Activated T-helper 17 cell treated with anti-CD3 and anti-CD28 coated beads, Interleukin-2, amount 50 U/mL, for 72 hours (primary cell): ENCODE data around the gene TAS2R60. TPM values are rescaled to one million over a fixed set of nuclear protein-coding genes. Genes with fewer than 3 reads are reported as not detected.
"Not testable (repeated sequence)": the region's sequence is repeated elsewhere in the genome, so short reads cannot be mapped to it uniquely, and the experiment has no call there.

Experiments
- ATAC-seq: fragments of 150-1000 bp; cut with Tn5 transposase; replicated peaks from 2 replicates; pipeline ENCODE4 v1.10.0; 2021; ENCODE audit warnings: mild to moderate bottlenecking, moderate library complexity
- H3K27ac Mint-ChIP-seq: one replicate; pipeline ENCODE4 v1.8.0; 2022; ENCODE audit warnings: mixed read lengths
- H3K27me3 Mint-ChIP-seq: one replicate; pipeline ENCODE4 v1.8.0; 2022; ENCODE audit warnings: mixed read lengths
- H3K36me3 Mint-ChIP-seq: one replicate; pipeline ENCODE4 v1.8.0; 2022; ENCODE audit warnings: low read depth, mild to moderate bottlenecking, mixed read lengths
- H3K4me1 Mint-ChIP-seq: one replicate; pipeline ENCODE4 v1.8.0; 2022; ENCODE audit warnings: mixed read lengths
- H3K4me3 Mint-ChIP-seq: one replicate; pipeline ENCODE4 v1.8.0; 2022; ENCODE audit warnings: mild to moderate bottlenecking, mixed read lengths
- H3K9me3 Mint-ChIP-seq: one replicate; pipeline ENCODE4 v1.8.0; 2022; ENCODE audit warnings: mixed read lengths
- total RNA-seq, 2 donors: library from RNA; stranded (reverse); gene quantifications; one replicate each; pipeline ENCODE4 v1.2.3, GENCODE V29; 2022

TAS2R60 gene
- total RNA-seq, 2 donors from 2014 or later: not detected

DNA sequence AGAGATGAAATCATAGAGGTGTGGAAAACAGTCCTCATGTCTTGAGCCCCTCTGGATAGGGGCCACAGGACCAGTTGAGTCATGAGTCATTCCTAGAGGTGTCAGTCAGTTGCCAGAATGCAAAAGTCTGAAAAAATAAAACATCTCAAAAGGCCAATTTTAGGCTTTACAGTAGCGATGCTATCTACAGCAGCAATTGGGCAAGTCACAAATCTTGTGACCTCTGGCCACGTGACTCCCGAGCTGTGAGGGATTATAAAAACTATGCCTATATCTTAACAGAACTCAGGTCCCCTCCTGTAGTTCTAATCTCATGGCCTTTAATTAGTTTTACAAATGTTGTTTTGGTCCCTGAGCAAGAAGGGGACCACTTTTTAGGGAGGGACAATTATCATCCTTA lies 18.8 kb downstream of the TAS2R60 start:
- ATAC-seq: no peak
- no peaks in the 10 kb centered on the region for H3K9me3 Mint-ChIP-seq

DNA sequence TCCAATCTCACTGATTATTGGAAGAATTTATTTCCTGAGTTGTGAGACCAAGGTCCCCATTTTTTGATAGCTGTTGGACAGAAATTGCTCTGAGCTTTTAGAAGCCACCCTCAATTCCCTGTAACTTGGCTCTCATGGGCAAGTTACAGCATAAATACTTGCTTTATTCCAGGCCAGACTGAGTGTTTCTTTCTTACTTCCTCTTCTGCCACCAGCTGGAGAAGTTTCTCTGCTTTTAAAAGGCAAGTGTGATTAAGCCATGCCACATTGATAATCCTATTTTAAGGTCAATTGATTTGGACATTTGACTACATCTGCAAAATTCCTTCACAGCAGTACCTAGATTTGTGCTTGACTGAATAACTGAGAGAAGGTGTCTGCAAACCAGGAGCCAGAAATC lies 20.3 kb downstream of the TAS2R60 start:
- H3K9me3 Mint-ChIP-seq: no peaks in the 10 kb centered on the region
- H3K27ac Mint-ChIP-seq: no peak overlapping the region
- H3K27me3 Mint-ChIP-seq: no peaks in the 10 kb centered on the region
- no peak for ATAC-seq
- no peaks in the 10 kb centered on the region for H3K36me3 Mint-ChIP-seq
- no peak overlapping the region for H3K4me3 Mint-ChIP-seq
- no peaks in the 10 kb centered on the region for H3K4me1 Mint-ChIP-seq

More for the DNA sequence above, 18.8 kb downstream of the TAS2R60 start:
- Mint-ChIP-seq H3K4me1 (no peaks in the 10 kb centered on the region), H3K27ac (no peak overlapping the region), H3K27me3 (no peaks in the 10 kb centered on the region), H3K4me3 (no peak overlapping the region), H3K36me3 (no peaks in the 10 kb centered on the region)

DNA sequence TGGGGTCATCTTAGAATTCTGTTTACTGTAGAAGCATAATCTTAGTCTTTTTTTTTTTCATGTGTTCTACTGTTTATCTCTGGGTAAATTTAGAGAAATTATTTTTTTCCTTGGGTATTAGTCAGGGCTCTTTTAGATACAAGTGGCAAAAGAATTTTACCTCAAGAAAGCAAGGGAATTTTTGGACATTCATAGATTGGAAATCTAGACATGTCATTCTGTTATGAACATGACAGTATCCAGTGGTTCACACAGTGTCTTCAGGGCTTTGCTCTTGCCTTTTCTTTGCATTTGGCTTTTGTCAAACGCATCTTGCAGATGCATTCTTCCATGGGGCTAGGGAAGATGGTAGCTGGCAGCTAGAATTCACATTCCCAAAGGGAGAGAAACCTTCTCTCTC lies 20.7 kb downstream of the TAS2R60 start:
- ATAC-seq: no peak
- no peak overlapping the region for H3K4me3 Mint-ChIP-seq
- no peaks in the 10 kb centered on the region for H3K4me1 Mint-ChIP-seq
- no peaks in the 10 kb centered on the region for H3K9me3 Mint-ChIP-seq
- H3K27me3 Mint-ChIP-seq: no peaks in the 10 kb centered on the region
- H3K36me3 Mint-ChIP-seq: no peaks in the 10 kb centered on the region
- no peak overlapping the region for H3K27ac Mint-ChIP-seq

DNA sequence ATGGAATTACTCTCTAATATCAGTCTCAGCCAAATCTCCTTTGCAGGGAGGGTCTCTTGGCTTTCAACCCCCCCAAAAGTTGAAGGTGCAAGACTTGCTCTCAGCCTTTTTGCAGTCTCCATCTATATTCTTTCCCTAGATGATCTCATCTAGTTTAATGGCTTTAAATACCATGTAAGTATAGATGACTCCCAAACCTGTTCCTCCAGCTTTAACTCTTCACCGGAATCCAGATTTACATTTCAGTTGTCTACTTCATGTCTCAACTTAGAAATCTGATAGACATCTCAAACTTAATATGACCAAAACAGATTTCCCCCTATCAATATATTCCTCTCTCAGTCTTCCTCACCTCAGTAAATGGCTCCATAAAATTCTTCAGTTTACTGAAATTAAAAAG lies 24.5 kb downstream of the TAS2R60 start:
- Mint-ChIP-seq H3K4me1 (no peaks in the 10 kb centered on the region), H3K4me3 (no peak overlapping the region), H3K27me3 (no peaks in the 10 kb centered on the region), H3K27ac (no peak overlapping the region), H3K9me3 (peaks cover 3% of the 10 kb centered on the region), H3K36me3 (no peaks in the 10 kb centered on the region)
- ATAC-seq: no peak

DNA sequence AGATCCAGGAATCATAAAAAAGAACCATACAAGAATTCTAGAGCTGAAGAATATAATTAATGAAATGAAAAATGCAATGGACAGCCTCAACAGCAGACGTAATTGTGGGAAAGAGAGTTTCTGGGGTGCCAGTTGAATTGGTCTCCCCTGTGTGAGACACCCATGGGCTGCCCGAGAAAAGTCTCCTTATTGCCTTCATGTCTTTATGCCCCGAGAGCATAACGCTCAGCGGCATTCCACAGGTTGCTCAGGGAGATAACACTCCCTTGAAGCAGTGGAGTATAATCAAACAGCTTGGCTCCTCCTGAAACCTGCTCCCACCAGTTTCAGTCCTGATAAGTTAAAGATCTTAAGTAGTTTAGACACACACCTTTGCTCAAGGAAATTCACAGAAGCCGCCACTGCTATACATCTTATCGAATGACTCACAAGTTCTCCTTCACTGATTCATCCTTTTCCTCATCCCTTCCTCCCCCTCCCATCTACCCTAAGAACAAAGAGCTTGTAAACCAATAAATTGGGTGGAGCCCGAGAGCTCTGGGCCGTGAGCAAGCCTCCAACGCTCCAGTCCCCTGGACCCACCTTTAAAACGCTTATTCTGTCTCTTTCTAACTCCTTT lies 28.9 kb downstream of the TAS2R60 start:
- not testable (repeated sequence) for H3K4me3 Mint-ChIP-seq, H3K27me3 Mint-ChIP-seq, H3K4me1 Mint-ChIP-seq, H3K9me3 Mint-ChIP-seq, H3K27ac Mint-ChIP-seq, H3K36me3 Mint-ChIP-seq, ATAC-seq

DNA sequence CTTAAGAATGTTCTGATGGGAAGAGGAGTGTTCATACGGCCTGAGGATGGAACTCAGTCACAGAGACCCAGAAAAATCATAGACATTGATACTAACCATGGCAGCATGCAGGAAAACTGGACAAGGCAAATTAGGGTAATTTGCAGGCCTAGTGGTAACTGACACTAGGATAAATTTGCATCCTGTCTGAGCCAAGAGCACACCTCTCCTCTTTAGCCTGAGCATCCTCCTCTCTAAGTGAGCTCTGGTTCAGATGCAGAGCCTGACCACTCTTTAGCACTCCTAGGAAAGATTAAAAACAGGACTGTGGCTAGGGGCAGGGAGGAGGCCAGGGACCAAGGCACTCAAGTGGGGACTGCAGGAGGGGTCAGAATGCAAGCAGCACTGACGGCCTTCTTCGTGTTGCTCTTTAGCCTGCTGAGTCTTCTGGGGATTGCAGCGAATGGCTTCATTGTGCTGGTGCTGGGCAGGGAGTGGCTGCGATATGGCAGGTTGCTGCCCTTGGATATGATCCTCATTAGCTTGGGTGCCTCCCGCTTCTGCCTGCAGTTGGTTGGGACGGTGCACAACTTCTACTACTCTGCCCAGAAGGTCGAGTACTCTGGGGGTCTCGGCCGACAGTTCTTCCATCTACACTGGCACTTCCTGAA lies 34.4 kb downstream of the TAS2R60 start, which contains the start of gene TAS2R41:
TSS of gene TAS2R41 (plus strand) at position 373 of the 650 bp plus-strand sequence. CDS start at position 373, 0 bp downstream.
- H3K4me1 Mint-ChIP-seq: peaks cover 3% of the 10 kb centered on the region
- no peaks in the 10 kb centered on the region for H3K36me3 Mint-ChIP-seq
- ATAC-seq: no peak
- H3K27ac Mint-ChIP-seq: no peak within 1 kb of the TSS
- no peaks in the 10 kb centered on the region for H3K27me3 Mint-ChIP-seq
- no peak within 1 kb of the TSS for H3K4me3 Mint-ChIP-seq
- H3K9me3 Mint-ChIP-seq: no peaks in the 10 kb centered on the region

DNA sequence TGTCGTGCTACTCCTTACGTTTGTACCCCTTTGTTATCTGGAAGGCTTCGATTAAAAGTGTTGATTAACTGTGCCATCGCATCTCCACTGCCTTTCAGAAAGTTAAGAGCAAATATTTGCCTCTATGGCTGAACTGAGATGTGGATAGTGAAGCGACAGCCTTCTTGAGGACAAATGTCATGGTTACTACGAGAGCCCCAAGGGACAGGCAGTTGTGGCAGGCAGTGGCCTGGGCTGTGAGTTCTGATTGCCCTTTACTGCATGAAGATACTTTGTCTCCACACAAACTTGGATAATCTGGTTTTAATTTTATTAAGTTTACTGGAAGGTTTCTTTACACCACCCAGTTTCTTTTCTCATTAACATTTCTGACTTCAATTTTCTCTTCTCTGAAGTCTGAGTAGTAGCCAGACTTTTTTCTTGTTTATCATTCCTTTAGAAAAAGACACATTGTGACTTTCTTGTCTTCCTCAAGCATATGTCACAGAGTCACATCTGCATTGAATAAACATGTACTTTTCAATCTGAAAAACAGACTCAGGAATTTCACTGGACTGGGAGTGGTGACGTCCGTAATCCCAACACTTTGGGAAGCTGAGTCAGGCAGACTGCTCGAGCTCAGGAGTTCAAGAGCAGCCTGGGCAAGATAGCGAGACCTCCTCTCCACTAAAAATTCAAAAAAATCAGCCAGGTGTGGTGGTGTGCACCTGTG lies 36.0 kb downstream of the TAS2R60 start:
- H3K9me3 Mint-ChIP-seq: no peaks in the 10 kb centered on the region
- no peak for ATAC-seq
- no peaks in the 10 kb centered on the region for H3K36me3 Mint-ChIP-seq
- peaks cover 3% of the 10 kb centered on the region for H3K4me1 Mint-ChIP-seq
- no peak overlapping the region for H3K27ac Mint-ChIP-seq
- no peaks in the 10 kb centered on the region for H3K27me3 Mint-ChIP-seq
- no peak overlapping the region for H3K4me3 Mint-ChIP-seq

DNA sequence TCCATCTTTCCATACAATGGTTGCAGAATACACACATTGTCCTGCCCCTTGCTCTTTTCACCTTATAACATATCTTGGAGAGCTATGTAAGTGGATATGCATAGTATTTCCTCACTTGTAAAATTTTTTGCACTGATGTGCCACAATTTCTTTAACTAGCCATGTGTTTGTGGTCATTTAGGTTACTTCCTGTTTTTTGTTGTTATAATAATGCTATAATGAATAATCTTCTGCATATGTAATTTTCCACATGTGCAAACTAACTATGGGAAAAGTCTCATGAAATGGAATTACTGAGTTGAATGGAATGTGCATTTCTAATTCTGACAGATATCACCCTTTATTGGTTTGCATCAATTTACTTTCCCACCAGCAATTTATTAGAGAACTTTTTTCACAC lies 37.2 kb downstream of the TAS2R60 start:
- Mint-ChIP-seq H3K27ac (no peak overlapping the region), H3K9me3 (no peaks in the 10 kb centered on the region), H3K36me3 (no peaks in the 10 kb centered on the region), H3K4me3 (no peak overlapping the region), H3K27me3 (no peaks in the 10 kb centered on the region), H3K4me1 (peaks cover 3% of the 10 kb centered on the region)
- ATAC-seq: no peak

DNA sequence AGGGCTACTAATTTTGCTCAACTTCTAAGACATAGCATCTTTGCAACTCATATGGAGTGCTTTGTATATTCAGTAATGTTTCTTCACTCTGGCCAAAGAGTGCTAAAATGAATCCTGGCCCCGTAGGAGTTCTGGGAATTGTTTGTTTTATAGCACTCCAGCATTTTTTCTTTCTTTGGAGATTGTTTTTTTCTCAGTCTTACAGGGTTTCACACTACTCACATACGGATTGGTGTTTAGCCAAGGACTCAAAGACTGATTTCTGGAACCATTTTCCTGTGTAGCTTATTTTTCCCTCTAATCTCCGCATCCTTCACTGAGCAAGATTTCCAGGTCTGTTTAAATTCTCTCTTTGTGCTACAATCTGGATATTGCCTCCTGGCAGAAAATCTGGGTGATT lies 40.9 kb downstream of the TAS2R60 start:
- Mint-ChIP-seq H3K9me3 (no peaks in the 10 kb centered on the region), H3K36me3 (no peaks in the 10 kb centered on the region), H3K4me1 (peaks cover 3% of the 10 kb centered on the region), H3K4me3 (no peak overlapping the region), H3K27me3 (no peaks in the 10 kb centered on the region), H3K27ac (no peak overlapping the region)
- no peak for ATAC-seq

DNA sequence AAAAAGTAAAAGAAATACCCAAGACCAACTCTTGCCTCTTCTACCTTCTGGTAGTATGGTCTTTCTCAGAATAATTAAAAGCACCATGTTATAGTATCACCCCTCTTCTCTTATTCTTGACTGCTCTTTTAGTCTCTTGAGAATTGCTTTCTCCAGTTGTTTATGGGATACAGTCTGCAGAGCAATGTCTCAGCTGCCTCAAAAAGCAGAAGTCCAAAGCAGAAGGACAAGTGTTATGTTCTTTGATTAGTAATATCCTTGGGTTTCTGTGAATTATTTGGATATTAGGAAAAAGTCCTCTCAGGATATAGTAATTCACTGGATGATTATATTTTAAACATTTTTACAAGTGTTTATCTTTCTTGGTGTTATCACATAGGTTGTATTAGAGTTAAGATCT lies 41.8 kb downstream of the TAS2R60 start:
- no peak for ATAC-seq
- no peaks in the 10 kb centered on the region for H3K9me3 Mint-ChIP-seq
- H3K4me1 Mint-ChIP-seq: peaks cover 3% of the 10 kb centered on the region
- no peaks in the 10 kb centered on the region for H3K36me3 Mint-ChIP-seq
- H3K4me3 Mint-ChIP-seq: no peak overlapping the region
- H3K27ac Mint-ChIP-seq: no peak overlapping the region
- H3K27me3 Mint-ChIP-seq: no peaks in the 10 kb centered on the region

DNA sequence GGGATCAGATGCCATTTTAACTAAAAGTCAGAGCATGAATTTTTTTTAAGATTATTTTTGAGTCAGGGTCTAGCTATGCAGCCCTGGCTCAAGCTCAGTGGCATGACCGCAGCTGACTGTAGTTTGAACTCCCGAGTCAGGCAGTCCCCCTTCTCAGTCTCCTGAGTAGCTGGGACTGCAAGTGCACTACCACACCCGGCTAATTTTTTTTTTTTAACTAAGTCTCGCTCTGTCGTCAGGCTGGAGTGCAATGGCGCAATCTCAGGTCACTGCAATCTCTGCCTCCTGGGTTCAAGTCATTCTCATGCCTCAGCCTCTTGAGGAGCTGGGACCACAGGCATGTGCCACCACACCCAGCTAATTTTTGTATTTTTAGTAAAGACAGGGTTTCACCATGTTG lies 42.2 kb downstream of the TAS2R60 start:
- no peak for ATAC-seq
- H3K9me3 Mint-ChIP-seq: no peaks in the 10 kb centered on the region
- H3K4me1 Mint-ChIP-seq: peaks cover 3% of the 10 kb centered on the region
- H3K27ac Mint-ChIP-seq: no peak overlapping the region
- H3K36me3 Mint-ChIP-seq: no peaks in the 10 kb centered on the region
- no peaks in the 10 kb centered on the region for H3K27me3 Mint-ChIP-seq
- no peak overlapping the region for H3K4me3 Mint-ChIP-seq

DNA sequence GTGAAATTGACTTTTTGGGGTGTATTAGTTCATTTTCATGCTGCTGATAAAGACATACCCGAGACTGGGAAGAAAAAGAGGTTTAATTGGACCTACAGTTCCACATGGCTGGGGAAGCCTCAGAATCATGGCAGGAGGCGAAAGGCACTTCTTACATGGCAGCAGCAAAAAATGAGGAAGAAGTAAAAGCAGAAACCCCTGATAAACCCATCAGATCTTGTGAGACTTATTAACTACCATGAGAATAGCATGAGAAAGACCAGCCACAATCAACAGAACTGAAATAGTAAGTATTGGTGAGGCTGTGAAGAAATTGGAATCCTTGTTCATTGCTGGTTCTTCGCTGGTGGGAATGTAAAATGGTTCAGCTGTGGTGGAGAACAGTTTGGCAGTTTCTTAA lies 43.0 kb downstream of the TAS2R60 start:
- not testable (repeated sequence) for H3K4me3 Mint-ChIP-seq, H3K27ac Mint-ChIP-seq, H3K9me3 Mint-ChIP-seq, H3K27me3 Mint-ChIP-seq, ATAC-seq, H3K4me1 Mint-ChIP-seq, H3K36me3 Mint-ChIP-seq

DNA sequence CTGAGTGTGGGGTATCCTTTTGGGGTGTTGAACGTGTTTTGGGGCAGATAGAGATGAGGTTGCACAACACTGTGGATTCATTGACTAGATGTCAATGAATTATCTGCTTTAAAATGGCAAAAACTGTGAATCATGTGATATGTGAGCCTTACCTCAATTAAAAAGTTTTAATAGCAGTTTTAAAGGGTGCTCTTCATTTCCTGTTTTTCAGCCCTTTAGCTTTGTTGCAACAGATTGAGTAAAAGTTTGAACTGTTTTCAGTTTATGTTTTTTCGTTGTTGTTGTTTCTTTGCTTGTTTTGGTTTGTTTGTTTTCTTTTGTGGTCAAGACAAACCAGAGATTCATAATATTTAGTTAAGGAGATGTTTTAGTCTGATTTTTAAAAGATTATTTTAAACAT lies 43.8 kb downstream of the TAS2R60 start:
- no peak overlapping the region for H3K27ac Mint-ChIP-seq
- ATAC-seq: no peak
- no peaks in the 10 kb centered on the region for H3K9me3 Mint-ChIP-seq
- H3K4me1 Mint-ChIP-seq: peaks cover 7% of the 10 kb centered on the region
- no peaks in the 10 kb centered on the region for H3K36me3 Mint-ChIP-seq
- no peak overlapping the region for H3K4me3 Mint-ChIP-seq
- no peaks in the 10 kb centered on the region for H3K27me3 Mint-ChIP-seq

DNA sequence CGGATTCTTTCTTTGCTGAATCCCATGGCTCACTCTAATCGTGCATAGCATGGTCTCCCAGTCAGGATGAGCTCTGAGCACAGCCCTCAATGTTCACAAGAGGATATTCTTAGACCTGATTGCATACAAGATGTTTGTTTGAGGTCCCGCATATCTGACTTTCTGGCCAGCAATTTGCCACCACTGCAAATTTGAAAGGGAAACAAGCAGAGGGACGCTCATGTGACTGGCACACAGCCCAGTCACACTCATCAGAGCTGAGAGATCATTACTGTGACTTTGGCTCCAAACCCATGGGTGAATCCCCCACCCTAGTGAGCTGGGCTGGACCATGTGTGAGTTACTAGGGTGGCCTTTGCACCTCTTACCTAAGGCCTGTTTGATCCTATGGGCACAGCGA lies 44.3 kb downstream of the TAS2R60 start:
- H3K27me3 Mint-ChIP-seq: no peaks in the 10 kb centered on the region
- no peaks in the 10 kb centered on the region for H3K36me3 Mint-ChIP-seq
- H3K4me3 Mint-ChIP-seq: no peak overlapping the region
- ATAC-seq: no peak
- no peak overlapping the region for H3K27ac Mint-ChIP-seq
- peaks cover 12% of the 10 kb centered on the region for H3K4me1 Mint-ChIP-seq
- no peaks in the 10 kb centered on the region for H3K9me3 Mint-ChIP-seq

DNA sequence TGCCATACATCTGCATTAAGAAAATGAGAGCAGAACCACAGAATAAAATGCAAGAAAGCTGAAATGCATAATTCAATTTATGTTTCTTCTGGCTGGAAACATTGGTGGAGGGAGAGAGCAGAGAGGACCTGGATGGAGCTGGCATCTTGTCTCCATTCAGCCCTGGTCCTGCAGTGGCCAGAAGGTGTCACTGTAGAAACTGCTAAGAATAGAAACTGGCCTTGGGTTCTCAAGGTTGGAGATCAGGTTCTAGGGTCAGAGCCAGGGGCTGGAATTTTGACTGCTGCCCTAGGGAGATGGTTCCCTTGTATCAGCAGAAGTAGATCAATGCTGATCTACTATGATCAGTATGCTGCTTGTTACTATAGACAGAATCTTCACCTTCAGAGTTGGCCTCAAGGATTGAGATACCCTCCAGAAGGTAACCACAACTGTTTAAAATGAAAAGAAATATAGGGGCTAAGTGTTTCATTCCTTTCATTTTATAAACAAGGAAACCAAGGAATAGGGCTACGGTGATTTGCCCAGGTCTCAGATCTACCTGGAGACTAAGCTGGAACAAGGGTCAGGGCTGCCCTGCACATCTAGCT lies 47.6 kb downstream of the TAS2R60 start:
- ATAC-seq: peak; percentile 33
- Mint-ChIP-seq H3K36me3 (no peaks in the 10 kb centered on the region), H3K27ac (peak overlapping the region; percentile 25), H3K4me3 (no peak overlapping the region), H3K9me3 (no peaks in the 10 kb centered on the region), H3K27me3 (no peaks in the 10 kb centered on the region), H3K4me1 (peaks cover 20% of the 10 kb centered on the region)
